ENCODE results near the gene ODAD3. TPM values are rescaled to one million over a fixed set of nuclear protein-coding genes. Genes with fewer than 3 reads are reported as not detected.
"Not testable (repeated sequence)": the region's sequence is repeated elsewhere in the genome, so short reads cannot be mapped to it uniquely, and the experiment has no call there.

Gene ODAD3
- total RNA-seq, 1 experiment from 2014 or later, result 1.5 TPM

- DNase-seq (ENCODE audit: low spot score), result no peak
Observed at GRCh38 chr19:11405846-11406643, 28.9 kb downstream of the ODAD3 start.

GRCh38 chr19:11404588-11405222 is 30.2 kb downstream of the ODAD3 start:
- DNase-seq (ENCODE audit: low spot score), result no peak

GRCh38 chr19:11401808-11402543 is 32.9 kb downstream of the ODAD3 start:
- no peak for DNase-seq (ENCODE audit: low spot score)

GRCh38 chr19:11400798-11401197 is 34.1 kb downstream of the ODAD3 start:
- DNase-seq (ENCODE audit: low spot score), result no peak

- DNase-seq (ENCODE audit: low spot score), result no peak
Observed at GRCh38 chr19:11399667-11400066, 35.3 kb downstream of the ODAD3 start.

- no peak for DNase-seq (ENCODE audit: low spot score)
Observed at GRCh38 chr19:11397089-11397610, 37.8 kb downstream of the ODAD3 start.

GRCh38 chr19:11390933-11391680 is 43.8 kb downstream of the ODAD3 start:
- no peak for DNase-seq (ENCODE audit: low spot score)

- no peak for DNase-seq (ENCODE audit: low spot score)
Observed at GRCh38 chr19:11390359-11390758, 44.6 kb downstream of the ODAD3 start.

- no peak for DNase-seq (ENCODE audit: low spot score)
Observed at GRCh38 chr19:11387162-11388034, 47.5 kb downstream of the ODAD3 start.

GRCh38 chr19:11384778-11385129 is 50.2 kb downstream of the ODAD3 start:
- DNase-seq (ENCODE audit: low spot score), result no peak

- DNase-seq (ENCODE audit: low spot score), result no peak
Observed at GRCh38 chr19:11383706-11384048, 51.2 kb downstream of the ODAD3 start.

- DNase-seq (ENCODE audit: low spot score), result no peak
Observed at GRCh38 chr19:11382898-11383705, 51.8 kb downstream of the ODAD3 start.

- peak; percentile 99 for DNase-seq (ENCODE audit: low spot score)
Observed at GRCh38 chr19:11380653-11381537, 54.0 kb downstream of the ODAD3 start.

GRCh38 chr19:11379857-11380350 is 55.0 kb downstream of the ODAD3 start:
- no peak for DNase-seq (ENCODE audit: low spot score)

- DNase-seq (ENCODE audit: low spot score), result not testable (repeated sequence)
Observed at GRCh38 chr19:11379269-11379845, 55.6 kb downstream of the ODAD3 start.

- peak; percentile 83 for DNase-seq (ENCODE audit: low spot score)
Observed at GRCh38 chr19:11378319-11379189, 56.4 kb downstream of the ODAD3 start.

GRCh38 chr19:11377756-11378155 is 57.2 kb downstream of the ODAD3 start:
- DNase-seq (ENCODE audit: low spot score), result no peak
